IMR-90 (cell line): ENCODE data around the gene NR2C2. TPM values are rescaled to one million over a fixed set of nuclear protein-coding genes. Genes with fewer than 3 reads are reported as not detected.

ENCODE experiments used
- ATAC-seq: fragments of 200-7000 bp; cut with Tn5 transposase; 2 replicates; pipeline ENCODE4 v1.9.1; 2020; ENCODE audit warnings: low read depth, mild to moderate bottlenecking, moderate library complexity
- BruUV-seq: library from RNA; stranded (reverse); fragments of 400-500 nt; replicated peaks from 2 replicates; lab custom pipeline; 2021; lab: Mats Ljungman, UMichigan
- CTCF ChIA-PET: fragments of 300-600 bp; formaldehyde crosslinking; extraction: SDS; loops from one replicate; lab custom pipeline; 2021; ENCODE audit warnings: antibody characterized with exemption; lab: Yijun Ruan, JAX
- POLR2A ChIA-PET: fragments of 300-600 bp; sonication (Branson Sonifier 250); formaldehyde crosslinking; loops from one replicate; lab custom pipeline; 2022; ENCODE audit warnings: antibody characterized with exemption; ENCODE audit not compliant: unreplicated experiment; lab: Charles Lee
- DNase-seq: peaks from one replicate; pipeline ENCODE4 v3.0.0; 2013
- H2AFZ ChIP-seq: replicated peaks from 2 replicates; pipeline ENCODE3; 2013; ENCODE audit warnings: low read length, mild to moderate bottlenecking; ENCODE audit not compliant: poor library complexity
- H2AK5ac ChIP-seq: 2 replicates; pipeline ENCODE4 v1.6.1; 2013; ENCODE audit warnings: low read depth, low read length, inconsistent platforms
- H2AK9ac ChIP-seq: replicated peaks from 2 replicates; pipeline ENCODE3; 2013; ENCODE audit warnings: mild to moderate bottlenecking, low read depth, low read length, moderate library complexity; ENCODE audit not compliant: poor library complexity
- H2BK120ac ChIP-seq: 2 replicates; pipeline ENCODE4 v1.6.1; 2013; ENCODE audit warnings: low read depth, low read length, inconsistent platforms
- H2BK15ac ChIP-seq: 3 replicates; pipeline ENCODE4 v1.6.1; 2013; ENCODE audit warnings: low read depth, low read length, inconsistent platforms
- H2BK20ac ChIP-seq: 2 replicates; pipeline ENCODE4 v1.6.1; 2013; ENCODE audit warnings: low read depth, mild to moderate bottlenecking, inconsistent platforms, low read length, moderate library complexity
- H2BK5ac ChIP-seq: 2 replicates; pipeline ENCODE4 v1.6.1; 2013; ENCODE audit warnings: mild to moderate bottlenecking, low read depth, low read length, inconsistent platforms; ENCODE audit not compliant: poor library complexity, severe bottlenecking
- H3K14ac ChIP-seq: replicated peaks from 2 replicates; pipeline ENCODE4 v1.6.1; 2013; ENCODE audit warnings: low read depth, low read length, inconsistent platforms
- H3K18ac ChIP-seq: 2 replicates; pipeline ENCODE4 v1.6.1; 2013; ENCODE audit warnings: low read depth, low read length, control low read depth
- H3K23ac ChIP-seq: 2 replicates; pipeline ENCODE4 v1.6.1; 2013; ENCODE audit warnings: low read depth, low read length, inconsistent platforms
- H3K27ac ChIP-seq: 2 replicates; pipeline ENCODE4 v1.5.1; 2013; ENCODE audit warnings: mild to moderate bottlenecking, control low read depth, low read length; ENCODE audit not compliant: insufficient read depth
- H3K27me3 ChIP-seq: 2 replicates; pipeline ENCODE4 v1.6.1; 2013; ENCODE audit warnings: low read length; ENCODE audit not compliant: control insufficient read depth, insufficient read depth
- H3K36me3 ChIP-seq: 2 replicates; pipeline ENCODE4 v1.6.1; 2013; ENCODE audit warnings: low read length, mixed read lengths; ENCODE audit not compliant: control insufficient read depth, insufficient read depth
- H3K4ac ChIP-seq: 2 replicates; pipeline ENCODE4 v1.6.1; 2013; ENCODE audit warnings: low read depth, low read length, inconsistent platforms
- H3K4me1 ChIP-seq: 2 replicates; pipeline ENCODE4 v1.6.1; 2013; ENCODE audit warnings: low read length, mixed read lengths; ENCODE audit not compliant: control insufficient read depth, insufficient read depth
- H3K4me2 ChIP-seq: 2 replicates; pipeline ENCODE4 v1.6.1; 2013; ENCODE audit warnings: low read depth, mild to moderate bottlenecking, control low read depth, low read length, moderate library complexity
- H3K4me3 ChIP-seq: 2 replicates; pipeline ENCODE4 v1.5.1; 2013; ENCODE audit warnings: low read depth, mild to moderate bottlenecking, control low read depth, low read length, moderate library complexity; ENCODE audit not compliant: insufficient read depth
- H3K56ac ChIP-seq: 2 replicates; pipeline ENCODE4 v1.6.1; 2013; ENCODE audit warnings: low read length, inconsistent platforms; ENCODE audit not compliant: insufficient read depth; ENCODE audit errors: extremely low read depth
- H3K79me1 ChIP-seq, 2 experiments: 2 replicates each; pipeline ENCODE4 v1.6.1; 2013; ENCODE audit warnings: low read length in 2 of 2, inconsistent platforms in 1 of 2, low read depth in 1 of 2
- H3K9ac ChIP-seq: 2 replicates; pipeline ENCODE4 v1.6.1; 2013; ENCODE audit warnings: low read depth, low read length, control low read depth
- H3K9me1 ChIP-seq: 2 replicates; pipeline ENCODE4 v1.6.1; 2013; ENCODE audit warnings: low read length, inconsistent platforms; ENCODE audit not compliant: insufficient read depth
- H3K9me3 ChIP-seq: 2 replicates; pipeline ENCODE4 v1.6.1; 2013; ENCODE audit warnings: low read length; ENCODE audit not compliant: control insufficient read depth, insufficient read depth
- H4K20me1 ChIP-seq: 2 replicates; pipeline ENCODE4 v1.6.1; 2013; ENCODE audit warnings: low read length, inconsistent platforms; ENCODE audit not compliant: insufficient read depth
- H4K5ac ChIP-seq: 2 replicates; pipeline ENCODE4 v1.6.1; 2013; ENCODE audit warnings: mild to moderate bottlenecking, low read depth, low read length, control low read depth
- H4K8ac ChIP-seq, 2 experiments: 2 replicates each; pipeline ENCODE4 v1.6.1; 2013; ENCODE audit warnings: low read depth in 2 of 2, low read length in 2 of 2, control low read depth in 1 of 2, inconsistent platforms in 1 of 2
- H4K91ac ChIP-seq: 2 replicates; pipeline ENCODE4 v1.6.1; 2013; ENCODE audit warnings: low read depth, low read length, inconsistent platforms; ENCODE audit not compliant: insufficient read depth
- BHLHE40 ChIP-seq: fragments of 150-350 bp; IDR thresholded peaks from 2 replicates; pipeline ENCODE4 v1.6.1; 2016; ENCODE audit warnings: mild to moderate bottlenecking, low read depth, low read length
- CEBPB ChIP-seq: IDR thresholded peaks from 2 replicates; pipeline ENCODE4 v1.6.1; 2012; ENCODE audit warnings: low read depth, low read length, improper control_type of control experiment
- CHD1 ChIP-seq: IDR thresholded peaks from 2 replicates; pipeline ENCODE4 v1.6.1; 2012; ENCODE audit warnings: low read depth, low read length, improper control_type of control experiment
- FOS ChIP-seq: fragments of 150-350 bp; IDR thresholded peaks from 2 replicates; pipeline ENCODE4 v1.6.1; 2016; ENCODE audit warnings: low read depth, low read length
- MAFK ChIP-seq: IDR thresholded peaks from 2 replicates; pipeline ENCODE4 v1.6.1; 2012; ENCODE audit warnings: low read depth, low read length, improper control_type of control experiment
- MAZ ChIP-seq: IDR thresholded peaks from 2 replicates; pipeline ENCODE4 v1.6.1; 2012; ENCODE audit warnings: low read depth, mild to moderate bottlenecking, low read length, improper control_type of control experiment, moderate library complexity, borderline replicate concordance
- MXI1 ChIP-seq: IDR thresholded peaks from 2 replicates; pipeline ENCODE4 v1.6.1; 2012; ENCODE audit warnings: low read depth, mild to moderate bottlenecking, low read length, moderate library complexity, borderline replicate concordance
- NFE2L2 ChIP-seq: fragments of 150-350 bp; IDR thresholded peaks from 2 replicates; pipeline ENCODE4 v1.6.1; 2016; ENCODE audit warnings: low read depth, mild to moderate bottlenecking, low read length
- POLR2A ChIP-seq: IDR thresholded peaks from 2 replicates; pipeline ENCODE4 v1.6.1; 2012; ENCODE audit warnings: mild to moderate bottlenecking, low read depth, low read length
- RAD21 ChIP-seq: IDR thresholded peaks from 2 replicates; pipeline ENCODE4 v1.6.1; 2012; ENCODE audit warnings: low read length, improper control_type of control experiment
- RCOR1 ChIP-seq: IDR thresholded peaks from 2 replicates; pipeline ENCODE4 v1.6.1; 2012; ENCODE audit warnings: mild to moderate bottlenecking, low read length, improper control_type of control experiment; ENCODE audit not compliant: insufficient replicate concordance
- RFX5 ChIP-seq: IDR thresholded peaks from 2 replicates; pipeline ENCODE4 v1.8.0; 2012; ENCODE audit warnings: low read depth, mild to moderate bottlenecking, low read length, moderate library complexity
- SMC3 ChIP-seq: fragments of 150-350 bp; IDR thresholded peaks from 2 replicates; pipeline ENCODE4 v1.6.1; 2016; ENCODE audit warnings: low read depth, mild to moderate bottlenecking, antibody characterized with exemption, low read length, moderate library complexity
- WGBS, 2 experiments: methylation state at CpG; one replicate each; pipeline versions ENCODE4 v1.1.5 to v1.1.7; 2013; ENCODE audit warnings: missing lambda C conversion rate in 2 of 2; ENCODE audit not compliant: insufficient read length in 1 of 2; ENCODE audit errors: extremely low coverage in 2 of 2; 5-methylcytosine and 5-hydroxymethylcytosine counted together
- dilution Hi-C: fragments of 300-500 bp; cut with HindIII; formaldehyde crosslinking; loops from one replicate; pipeline ENCODE4 v1.14.3; 2018; ENCODE audit warnings: low sequenced_read_pairs; ENCODE audit not compliant: unreplicated experiment
- in situ Hi-C: fragments of 300-500 bp; cut with MboI; formaldehyde crosslinking; loops from 3 replicates; pipeline ENCODE4 v1.14.3; 2019; ENCODE audit warnings: low sequenced_read_pairs, inconsistent platforms, mixed read lengths
- intact Hi-C: fragments of 100-400 bp; cut with micrococcal nuclease; formaldehyde crosslinking; loops from 2 replicates; pipeline ENCODE4 v1.10.0; 2022
- polyA plus RNA-seq, 3 experiments: library from polyadenylated mRNA; depleted of rRNA; stranded (reverse); fragments of >200 nt; gene quantifications; 2 replicates each; pipeline ENCODE4 v1.2.3, GENCODE V29; 2012; ENCODE audit warnings: low replicate concordance in 1 of 3
- total RNA-seq: library from RNA; depleted of rRNA; stranded (reverse); fragments of >200 nt; gene quantifications from 2 replicates; pipeline ENCODE4 v1.2.3, GENCODE V29; 2012
- TF ChIP-seq, protein P1 (sequence below): fragments of 150-350 bp; IDR thresholded peaks from 2 replicates; pipeline ENCODE4 v1.6.1; 2016; ENCODE audit warnings: low read depth, mild to moderate bottlenecking, low read length, moderate library complexity, borderline replicate concordance
- TF ChIP-seq, protein P2 (sequence below): conservative IDR thresholded peaks from 2 replicates; pipeline ENCODE4 v1.5.1; 2012; ENCODE audit warnings: mild to moderate bottlenecking, low read depth, low read length, improper control_type of control experiment
- TF ChIP-seq, protein P3 (sequence below): fragments of 150-350 bp; IDR thresholded peaks from 2 replicates; pipeline ENCODE4 v1.6.1; 2017; ENCODE audit warnings: mild to moderate bottlenecking, antibody characterized with exemption, low read length, low read depth

NR2C2 gene
- total and polyA plus RNA-seq, 2 of the 4 experiments (the other 2 are of a cell fraction): 10.4 to 13.8 TPM

DNA sequence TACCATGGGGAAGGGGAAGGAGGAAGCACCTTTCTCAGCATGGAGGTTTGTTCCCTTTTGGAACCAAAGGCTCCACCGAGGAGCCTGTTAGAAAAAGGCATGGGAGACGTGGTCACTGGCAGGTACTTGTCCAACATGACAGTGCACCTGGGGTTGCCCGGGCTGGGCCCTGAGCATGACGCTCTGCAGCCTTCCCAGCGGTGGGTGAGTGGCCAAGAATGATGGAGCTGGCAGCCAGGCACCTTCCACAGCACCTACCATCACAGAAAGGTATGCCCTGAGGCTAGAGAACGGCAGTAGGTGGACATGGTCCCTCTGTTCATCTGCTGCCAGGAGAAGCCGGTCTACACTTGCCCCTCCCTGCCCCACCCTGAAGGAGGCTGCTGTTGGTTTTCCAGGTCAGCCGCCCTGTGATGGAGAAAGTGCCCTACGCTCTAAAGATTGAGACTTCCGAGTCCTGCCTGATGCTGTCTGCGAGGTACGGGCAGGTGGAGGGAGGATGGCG lies 29.0 kb upstream of the NR2C2 start:
- Histone ChIP-seq H3K9me1 (no peaks in the 10 kb centered on the region), H3K4ac (no peak overlapping the region), H3K27me3 (peaks cover 14% of the 10 kb centered on the region), H2BK120ac (no peak overlapping the region), H3K14ac (no peak overlapping the region), H3K23ac (no peak overlapping the region), H2BK5ac (no peak overlapping the region), H2AK9ac (no peak overlapping the region), H3K4me2 (no peak overlapping the region), H3K36me3 (no peaks in the 10 kb centered on the region), H2BK15ac (no peak overlapping the region), H3K27ac (no peak overlapping the region), H4K5ac (no peak overlapping the region), H3K4me3 (no peak overlapping the region), H3K79me1 (no peaks in the 10 kb centered on the region), H4K8ac (no peak overlapping the region), H3K9me3 (no peaks in the 10 kb centered on the region), H4K20me1 (no peaks in the 10 kb centered on the region), H3K4me1 (peaks cover 2% of the 10 kb centered on the region; the same call in 1 of the 2 replicates), H2AK5ac (no peak overlapping the region), H3K9ac (no peak overlapping the region), H2BK20ac (no peak overlapping the region), H2AFZ (no peak overlapping the region), H3K18ac (no peak overlapping the region), H4K91ac (no peak overlapping the region), H3K56ac (no peak overlapping the region)
- 69% methylated on average over 7 of the region's 13 CpGs; no CpG with 5 or more reads in 1 of the 2 experiments for WGBS, 2 experiments
- ChIA-PET POLR2A (no interaction called here), CTCF (interaction anchor here (0.6 kb wide), 1 partner anchor 1132 kb away, joined by 3 read pairs; no protein-coding TSS in a partner anchor)
- no TSS peak for BruUV-seq
- intact Hi-C loops: no loop called here
- dilution Hi-C loops: no loop called here
- DNase-seq: no peak
- ATAC-seq: no peak
- in situ Hi-C loops: no loop called here
- no peak for TF ChIP-seq MXI1
- TF ChIP-seq, protein P1, sequence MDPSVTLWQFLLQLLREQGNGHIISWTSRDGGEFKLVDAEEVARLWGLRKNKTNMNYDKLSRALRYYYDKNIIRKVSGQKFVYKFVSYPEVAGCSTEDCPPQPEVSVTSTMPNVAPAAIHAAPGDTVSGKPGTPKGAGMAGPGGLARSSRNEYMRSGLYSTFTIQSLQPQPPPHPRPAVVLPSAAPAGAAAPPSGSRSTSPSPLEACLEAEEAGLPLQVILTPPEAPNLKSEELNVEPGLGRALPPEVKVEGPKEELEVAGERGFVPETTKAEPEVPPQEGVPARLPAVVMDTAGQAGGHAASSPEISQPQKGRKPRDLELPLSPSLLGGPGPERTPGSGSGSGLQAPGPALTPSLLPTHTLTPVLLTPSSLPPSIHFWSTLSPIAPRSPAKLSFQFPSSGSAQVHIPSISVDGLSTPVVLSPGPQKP: no peak
- no peak for TF ChIP-seq BHLHE40
- TF ChIP-seq RFX5: no peak
- TF ChIP-seq CEBPB: no peak
- TF ChIP-seq CHD1: no peak
- no peak for TF ChIP-seq RAD21
- no peak for TF ChIP-seq FOS
- TF ChIP-seq, protein P2, sequence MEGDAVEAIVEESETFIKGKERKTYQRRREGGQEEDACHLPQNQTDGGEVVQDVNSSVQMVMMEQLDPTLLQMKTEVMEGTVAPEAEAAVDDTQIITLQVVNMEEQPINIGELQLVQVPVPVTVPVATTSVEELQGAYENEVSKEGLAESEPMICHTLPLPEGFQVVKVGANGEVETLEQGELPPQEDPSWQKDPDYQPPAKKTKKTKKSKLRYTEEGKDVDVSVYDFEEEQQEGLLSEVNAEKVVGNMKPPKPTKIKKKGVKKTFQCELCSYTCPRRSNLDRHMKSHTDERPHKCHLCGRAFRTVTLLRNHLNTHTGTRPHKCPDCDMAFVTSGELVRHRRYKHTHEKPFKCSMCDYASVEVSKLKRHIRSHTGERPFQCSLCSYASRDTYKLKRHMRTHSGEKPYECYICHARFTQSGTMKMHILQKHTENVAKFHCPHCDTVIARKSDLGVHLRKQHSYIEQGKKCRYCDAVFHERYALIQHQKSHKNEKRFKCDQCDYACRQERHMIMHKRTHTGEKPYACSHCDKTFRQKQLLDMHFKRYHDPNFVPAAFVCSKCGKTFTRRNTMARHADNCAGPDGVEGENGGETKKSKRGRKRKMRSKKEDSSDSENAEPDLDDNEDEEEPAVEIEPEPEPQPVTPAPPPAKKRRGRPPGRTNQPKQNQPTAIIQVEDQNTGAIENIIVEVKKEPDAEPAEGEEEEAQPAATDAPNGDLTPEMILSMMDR: no peak
- TF ChIP-seq MAFK: no peak
- no peak for TF ChIP-seq NFE2L2
- TF ChIP-seq, protein P3, sequence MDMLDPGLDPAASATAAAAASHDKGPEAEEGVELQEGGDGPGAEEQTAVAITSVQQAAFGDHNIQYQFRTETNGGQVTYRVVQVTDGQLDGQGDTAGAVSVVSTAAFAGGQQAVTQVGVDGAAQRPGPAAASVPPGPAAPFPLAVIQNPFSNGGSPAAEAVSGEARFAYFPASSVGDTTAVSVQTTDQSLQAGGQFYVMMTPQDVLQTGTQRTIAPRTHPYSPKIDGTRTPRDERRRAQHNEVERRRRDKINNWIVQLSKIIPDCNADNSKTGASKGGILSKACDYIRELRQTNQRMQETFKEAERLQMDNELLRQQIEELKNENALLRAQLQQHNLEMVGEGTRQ: no peak
- no peak for TF ChIP-seq SMC3
- TF ChIP-seq RCOR1: no peak
- no peak for TF ChIP-seq MAZ
- TF ChIP-seq POLR2A: no peak
